Activated CD8-positive, alpha-beta memory T cell treated with anti-CD3 and anti-CD28 coated beads for 36 hours (primary cell): ENCODE measurements around the gene MS4A10. TPM values are rescaled to one million over a fixed set of nuclear protein-coding genes. Genes with fewer than 3 reads are reported as not detected.
"Not testable (repeated sequence)": the region's sequence is repeated elsewhere in the genome, so short reads cannot be mapped to it uniquely, and the experiment has no call there.

Source experiments
- CTCF ChIA-PET: fragments of 350-600 bp; sonication (Branson Sonifier 250); formaldehyde crosslinking; loops from one replicate; lab custom pipeline; 2021; ENCODE audit warnings: antibody characterized with exemption; lab: Charles Lee
- POLR2A ChIA-PET: fragments of 350-600 bp; sonication (Branson Sonifier 250); formaldehyde crosslinking; loops from one replicate; lab custom pipeline; 2021; ENCODE audit warnings: antibody characterized with exemption; lab: Charles Lee
- total RNA-seq, 2 experiments: library from RNA; stranded (reverse); gene quantifications; one replicate each; pipeline ENCODE4 v1.2.3, GENCODE V29; 2021

MS4A10 gene
- total RNA-seq, result not detected

- ChIA-PET POLR2A (no interaction called here), CTCF (interaction anchor here (1.1 kb wide), 1 partner anchor 10 kb away, joined by 3 read pairs; no protein-coding TSS in a partner anchor)
These were observed at the start of gene MS4A10 for GRCh38 chr11:60785136-60785535. TSS of gene MS4A10 (plus strand) at chr11:60785333. CDS start at chr11:60790336, 5,003 bp downstream.

GRCh38 chr11:60739114-60739513 is 46.0 kb upstream of the MS4A10 start:
- ChIA-PET CTCF (no interaction called here), POLR2A (no interaction called here)

- CTCF ChIA-PET, result interaction anchor here (0.6 kb wide), 1 partner anchor 13 kb away, joined by 3 read pairs; no protein-coding TSS in a partner anchor
- POLR2A ChIA-PET, result no interaction called here
These were observed 44.6 kb upstream of the MS4A10 start for GRCh38 chr11:60740573-60740972.

GRCh38 chr11:60741421-60741820 is 43.7 kb upstream of the MS4A10 start:
- ChIA-PET POLR2A (no interaction called here), CTCF (interaction anchor here (1.0 kb wide), 1 partner anchor 23 kb away, joined by 3 read pairs; no protein-coding TSS in a partner anchor)

- POLR2A ChIA-PET, result no interaction called here
- CTCF ChIA-PET, result interaction anchor here (0.6 kb wide), 1 partner anchor 18 kb away, joined by 3 read pairs; no protein-coding TSS in a partner anchor
These were observed 42.1 kb upstream of the MS4A10 start for GRCh38 chr11:60743058-60743457.

- POLR2A ChIA-PET, result no interaction called here
- CTCF ChIA-PET, result no interaction called here
These were observed 41.0 kb upstream of the MS4A10 start for GRCh38 chr11:60744114-60744513.

- ChIA-PET CTCF (no interaction called here), POLR2A (no interaction called here)
These were observed 37.7 kb upstream of the MS4A10 start for GRCh38 chr11:60747359-60747873.

GRCh38 chr11:60748225-60748624 is 36.9 kb upstream of the MS4A10 start:
- ChIA-PET CTCF (no interaction called here), POLR2A (no interaction called here)

GRCh38 chr11:60748821-60749220 is 36.3 kb upstream of the MS4A10 start:
- ChIA-PET POLR2A (no interaction called here), CTCF (no interaction called here)

- POLR2A ChIA-PET, result no interaction called here
- CTCF ChIA-PET, result no interaction called here
These were observed 34.2 kb upstream of the MS4A10 start for GRCh38 chr11:60750911-60751310.

GRCh38 chr11:60753309-60753708 is 31.8 kb upstream of the MS4A10 start:
- ChIA-PET POLR2A (no interaction called here), CTCF (no interaction called here)

GRCh38 chr11:60754887-60755286 is 30.2 kb upstream of the MS4A10 start:
- POLR2A ChIA-PET, result no interaction called here
- CTCF ChIA-PET, result no interaction called here

- CTCF ChIA-PET, result interaction anchor here (1.0 kb wide), 1 partner anchor 9 kb away, joined by 4 read pairs; no protein-coding TSS in a partner anchor
These were observed 28.7 kb upstream of the MS4A10 start, which contains the start of gene MS4A15 for GRCh38 chr11:60756307-60757032. TSS of gene MS4A15 (plus strand) at chr11:60756867. CDS start at chr11:60763734, 6,867 bp downstream.

GRCh38 chr11:60757231-60757800 is 27.8 kb upstream of the MS4A10 start:
- ChIA-PET POLR2A (no interaction called here), CTCF (interaction anchor here (1.0 kb wide), 1 partner anchor 8 kb away, joined by 4 read pairs; no protein-coding TSS in a partner anchor)

More at GRCh38 chr11:60756307-60757032, 28.7 kb upstream of the MS4A10 start, which contains the start of gene MS4A15:
- POLR2A ChIA-PET, result no interaction called here

GRCh38 chr11:60758671-60759070 is 26.5 kb upstream of the MS4A10 start:
- CTCF ChIA-PET, POLR2A ChIA-PET: not testable (repeated sequence)

GRCh38 chr11:60759438-60760225 is 25.5 kb upstream of the MS4A10 start:
- POLR2A ChIA-PET, result not testable (repeated sequence)
- CTCF ChIA-PET, result interaction anchor here (1.5 kb wide), 1 partner anchor 10 kb away, joined by 5 read pairs; no protein-coding TSS in a partner anchor

GRCh38 chr11:60761436-60762190 is 23.5 kb upstream of the MS4A10 start:
- POLR2A ChIA-PET, result no interaction called here
- CTCF ChIA-PET, result interaction anchor here (1.5 to 2.5 kb wide), 2 partner anchors 8 to 14 kb away, joined by 5 to 7 read pairs; no protein-coding TSS in a partner anchor

GRCh38 chr11:60762851-60763691 is 22.1 kb upstream of the MS4A10 start:
- CTCF ChIA-PET, result interaction anchor here (1.3 to 2.5 kb wide), 2 partner anchors 13 to 16 kb away, joined by 3 to 7 read pairs; no protein-coding TSS in a partner anchor
- POLR2A ChIA-PET, result no interaction called here
